Stomach (tissue), 4 donors: ENCODE measurements around the gene VAV3.

ENCODE experiments used
- EP300 ChIP-seq: sonication (generic); formaldehyde crosslinking; IDR thresholded peaks from one replicate; pipeline ENCODE4 v1.6.1; 2017; ENCODE audit warnings: antibody characterized with exemption
- POLR2A ChIP-seq, 4 donors: fragments of 450-650 bp; IDR thresholded peaks; one replicate each; pipeline ENCODE4 v1.6.1; 2016; ENCODE audit warnings: antibody characterized with exemption in 4 of 4, control low read depth in 2 of 4, mild to moderate bottlenecking in 1 of 4, moderate library complexity in 1 of 4
- POLR2AphosphoS5 ChIP-seq, 3 donors: sonication (generic); formaldehyde crosslinking; IDR thresholded peaks; one replicate each; pipeline ENCODE4 v1.6.1; 2016; ENCODE audit warnings: antibody characterized with exemption in 3 of 3
- TF ChIP-seq, protein P1 (sequence below), 7 experiments: fragments of 450-650 bp in 4 of 7; fragments of 200-600 bp in 3 of 7; sonication (generic) in 3 of 7; IDR thresholded peaks; one replicate each; pipeline ENCODE4 v1.5.1; 2016 to 2019; ENCODE audit warnings: antibody characterized with exemption in 7 of 7, control low read depth in 2 of 7, mild to moderate bottlenecking in 1 of 7

DNA sequence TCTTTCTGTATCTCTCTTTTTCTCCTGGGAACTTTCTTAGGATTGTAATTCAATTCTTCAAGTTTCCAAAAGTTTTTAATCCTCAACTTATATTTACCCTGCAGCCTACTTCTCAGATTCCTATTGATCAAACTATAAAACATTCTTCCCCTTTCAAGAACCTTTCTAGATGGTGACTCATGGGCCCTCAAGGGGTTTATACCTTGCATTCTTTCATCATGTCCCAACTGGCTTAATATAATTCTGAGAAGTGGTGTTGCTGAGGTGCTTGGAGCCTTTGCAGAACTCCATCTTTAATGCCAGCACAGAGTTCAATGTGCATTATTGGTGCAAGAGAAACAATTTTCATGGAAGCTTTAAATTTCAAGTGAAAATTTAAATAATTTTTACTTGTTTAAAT is 273.4 kb downstream of the VAV3 start:
- TF ChIP-seq, protein P1, sequence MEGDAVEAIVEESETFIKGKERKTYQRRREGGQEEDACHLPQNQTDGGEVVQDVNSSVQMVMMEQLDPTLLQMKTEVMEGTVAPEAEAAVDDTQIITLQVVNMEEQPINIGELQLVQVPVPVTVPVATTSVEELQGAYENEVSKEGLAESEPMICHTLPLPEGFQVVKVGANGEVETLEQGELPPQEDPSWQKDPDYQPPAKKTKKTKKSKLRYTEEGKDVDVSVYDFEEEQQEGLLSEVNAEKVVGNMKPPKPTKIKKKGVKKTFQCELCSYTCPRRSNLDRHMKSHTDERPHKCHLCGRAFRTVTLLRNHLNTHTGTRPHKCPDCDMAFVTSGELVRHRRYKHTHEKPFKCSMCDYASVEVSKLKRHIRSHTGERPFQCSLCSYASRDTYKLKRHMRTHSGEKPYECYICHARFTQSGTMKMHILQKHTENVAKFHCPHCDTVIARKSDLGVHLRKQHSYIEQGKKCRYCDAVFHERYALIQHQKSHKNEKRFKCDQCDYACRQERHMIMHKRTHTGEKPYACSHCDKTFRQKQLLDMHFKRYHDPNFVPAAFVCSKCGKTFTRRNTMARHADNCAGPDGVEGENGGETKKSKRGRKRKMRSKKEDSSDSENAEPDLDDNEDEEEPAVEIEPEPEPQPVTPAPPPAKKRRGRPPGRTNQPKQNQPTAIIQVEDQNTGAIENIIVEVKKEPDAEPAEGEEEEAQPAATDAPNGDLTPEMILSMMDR (IDR thresholded peaks at IDR 0.05) = no peak
- no peak for TF ChIP-seq POLR2A (IDR thresholded peaks at IDR 0.05)
- TF ChIP-seq POLR2AphosphoS5 (IDR thresholded peaks at IDR 0.05) = no peak
- no peak for TF ChIP-seq EP300
